ENCODE measurements around the gene ITGB6.
"Not testable (repeated sequence)": the region's sequence is repeated elsewhere in the genome, so short reads cannot be mapped to it uniquely, and the experiment has no call there.

- TF ChIP-seq CTCF (IDR thresholded peaks at IDR 0.05); CREM (CRISPR knock-in tag; IDR thresholded peaks at IDR 0.05); ATF3 (CRISPR knock-in tag; conservative IDR thresholded peaks at IDR 0.05); MAX (CRISPR knock-in tag; IDR thresholded peaks at IDR 0.05); HMGXB4 (CRISPR knock-in tag; IDR thresholded peaks at IDR 0.05); ZNF281 (CRISPR knock-in tag; IDR thresholded peaks at IDR 0.05); ZNF512 (CRISPR knock-in tag; IDR thresholded peaks at IDR 0.05; ENCODE audit: borderline replicate concordance); ELF4 (CRISPR knock-in tag; IDR thresholded peaks at IDR 0.05; ENCODE audit: low read depth); TP53 (CRISPR knock-in tag; IDR thresholded peaks at IDR 0.05); ETV6 (CRISPR knock-in tag; IDR thresholded peaks at IDR 0.05): not testable (repeated sequence)
Measured at GRCh38 chr2:160114721-160115120, 85.4 kb downstream of the ITGB6 start.

All from WTC11 (cell line).